GM12878 (cell line): Measurements from ENCODE around the gene APPL2. TPM values are rescaled to one million over a fixed set of nuclear protein-coding genes. Genes with fewer than 3 reads are reported as not detected.

Source experiments
- ATAC-seq: fragments of 200-7000 bp; cut with Tn5 transposase; 3 replicates; pipeline ENCODE4 v1.9.1; 2020; ENCODE audit warnings: mild to moderate bottlenecking, moderate library complexity
- BruUV-seq: library from RNA; stranded (reverse); fragments of 400-500 nt; replicated peaks from 2 replicates; lab custom pipeline; 2021; lab: Mats Ljungman, UMichigan
- CTCF ChIA-PET: fragments of 300-600 bp; sonication (Branson Sonifier 250); formaldehyde crosslinking; extraction: SDS; loops from one replicate; lab custom pipeline; 2021; ENCODE audit warnings: inconsistent platforms; lab: Yijun Ruan, JAX
- POLR2A ChIA-PET: fragments of 350-600 bp; formaldehyde crosslinking; extraction: SDS; loops from one replicate; lab custom pipeline; 2021; ENCODE audit warnings: inconsistent platforms; lab: Charles Lee
- RAD21 ChIA-PET: fragments of 300-600 bp; sonication (Branson Sonifier 250); formaldehyde crosslinking; loops from one replicate; lab custom pipeline; 2023; ENCODE audit warnings: antibody characterized with exemption; ENCODE audit not compliant: unreplicated experiment; lab: Charles Lee
- SMC1A ChIA-PET: fragments of 300-600 bp; sonication (Branson Sonifier 250); formaldehyde crosslinking; loops from one replicate; lab custom pipeline; 2023; ENCODE audit not compliant: unreplicated experiment, uncharacterized antibody; lab: Charles Lee
- DNase-seq: peaks from one replicate; pipeline ENCODE4 v3.0.0-alpha.2; 2011; ENCODE audit warnings: low read depth, low spot score
- FAIRE-seq: peaks from 3 replicates; lab custom pipeline; 2011; peaks lifted over from hg19 to GRCh38; lab: Jason Lieb, UNC
- H2AFZ ChIP-seq: 2 replicates; pipeline ENCODE4 v1.6.0; 2011; ENCODE audit warnings: low read depth, low read length, control low read depth; ENCODE audit not compliant: control insufficient read depth
- H3K27ac ChIP-seq: 2 replicates; pipeline ENCODE4 v1.5.1; 2011; ENCODE audit warnings: control low read depth; ENCODE audit not compliant: control insufficient read depth, insufficient read depth
- H3K27me3 ChIP-seq, 2 experiments: replicated peaks in 1 of 2; 2 replicates each; pipeline versions ENCODE4 v1.6.0 to v1.6.1; 2011; ENCODE audit warnings: low read length in 1 of 2; ENCODE audit not compliant: control insufficient read depth in 2 of 2, insufficient read depth in 2 of 2
- H3K36me3 ChIP-seq, 2 experiments: 2 replicates each; pipeline ENCODE4 v1.5.1; 2011; ENCODE audit warnings: low read length in 1 of 2; ENCODE audit not compliant: control insufficient read depth in 2 of 2, insufficient read depth in 2 of 2
- H3K4me1 ChIP-seq: 2 replicates; pipeline ENCODE4 v1.6.1; 2011; ENCODE audit warnings: mild to moderate bottlenecking, low read length, moderate library complexity, mixed read lengths; ENCODE audit not compliant: control insufficient read depth, insufficient read depth
- H3K4me2 ChIP-seq: 2 replicates; pipeline ENCODE4 v1.6.0; 2011; ENCODE audit warnings: control low read depth; ENCODE audit not compliant: control insufficient read depth, insufficient read depth
- H3K4me3 ChIP-seq: fragments of 200-600 bp; sonication (generic); 2 replicates; pipeline ENCODE4 v1.5.1; 2016
- H3K79me2 ChIP-seq: 2 replicates; pipeline ENCODE4 v1.6.0; 2011; ENCODE audit warnings: low read length; ENCODE audit not compliant: control insufficient read depth, insufficient read depth
- H3K9ac ChIP-seq: 2 replicates; pipeline ENCODE4 v1.8.0; 2011; ENCODE audit warnings: low read length, control low read depth, mixed read lengths; ENCODE audit not compliant: control insufficient read depth, insufficient read depth
- H3K9me3 ChIP-seq: replicated peaks from 3 replicates; pipeline ENCODE4 v1.5.1; 2011; ENCODE audit warnings: mild to moderate bottlenecking, low read length; ENCODE audit not compliant: control insufficient read depth, insufficient read depth
- H4K20me1 ChIP-seq: 2 replicates; pipeline ENCODE4 v1.6.0; 2011; ENCODE audit not compliant: control insufficient read depth, insufficient read depth
- ETV6 ChIP-seq, 2 experiments: fragments of 450-650 bp in 1 of 2; IDR thresholded peaks in 1 of 2; conservative IDR thresholded peaks in 1 of 2; 2 replicates each; pipeline ENCODE4 v1.6.1; 2014; ENCODE audit warnings: antibody characterized with exemption in 1 of 2, borderline replicate concordance in 1 of 2, low read depth in 1 of 2, mild to moderate bottlenecking in 1 of 2, moderate library complexity in 1 of 2
- MEF2A ChIP-seq: IDR thresholded peaks from 2 replicates; pipeline ENCODE4 v1.6.1; 2011; ENCODE audit warnings: low read depth, mild to moderate bottlenecking, low read length, moderate library complexity; ENCODE audit not compliant: insufficient read depth
- MTA2 ChIP-seq: fragments of 450-650 bp; IDR thresholded peaks from 2 replicates; pipeline ENCODE4 v1.6.1; 2016; ENCODE audit warnings: low read depth, mild to moderate bottlenecking, moderate library complexity
- NFYA ChIP-seq: IDR thresholded peaks from 2 replicates; pipeline ENCODE4 v1.6.1; 2011; ENCODE audit warnings: low read depth, mild to moderate bottlenecking, low read length, improper control_type of control experiment, borderline replicate concordance
- POU2F2 ChIP-seq: IDR thresholded peaks from 3 replicates; pipeline ENCODE4 v1.6.1; 2011; ENCODE audit warnings: low read depth, mild to moderate bottlenecking, low read length, borderline replicate concordance
- TCF7 ChIP-seq: IDR thresholded peaks from 2 replicates; pipeline ENCODE4 v1.6.1; 2014; ENCODE audit warnings: antibody characterized with exemption, borderline replicate concordance
- WRNIP1 ChIP-seq: IDR thresholded peaks from 2 replicates; pipeline ENCODE4 v1.6.1; 2011; ENCODE audit warnings: low read depth, low read length, improper control_type of control experiment, borderline replicate concordance
- YBX1 ChIP-seq: fragments of 450-650 bp; IDR thresholded peaks from 2 replicates; pipeline ENCODE4 v1.6.1; 2016; ENCODE audit warnings: antibody characterized with exemption
- ZNF622 ChIP-seq: fragments of 450-650 bp; IDR thresholded peaks from 2 replicates; pipeline ENCODE4 v1.6.1; 2017; ENCODE audit warnings: mild to moderate bottlenecking, inconsistent platforms
- WGBS: methylation state at CpG from one replicate; pipeline ENCODE4 v1.1.6; 2016; ENCODE audit warnings: low lambda C conversion rate; ENCODE audit not compliant: insufficient replicate concordance, insufficient coverage; ENCODE audit errors: missing lambda C conversion rate; 5-methylcytosine and 5-hydroxymethylcytosine counted together
- in situ Hi-C: fragments of 300-500 bp; cut with MboI; formaldehyde crosslinking; loops from 9 replicates; pipeline ENCODE4 v1.14.3; 2018; ENCODE audit warnings: mixed read lengths
- intact Hi-C: fragments of 100-400 bp; cut with micrococcal nuclease; formaldehyde crosslinking; loops from one replicate; pipeline ENCODE4 v1.14.2; 2022; ENCODE audit not compliant: unreplicated experiment
- polyA plus RNA-seq, 11 experiments: library from polyadenylated mRNA; depleted of rRNA in 4 of 11; unstranded in 6 of 11; stranded (reverse) in 5 of 11; fragments of >200 nt; fragmentation: Nextera tagmentation in 4 of 11; fragmentation: Illumina TruSeq in 1 of 11; extraction: Ambion mirVana in 4 of 11; extraction: Trizol in 1 of 11; gene quantifications; 1 replicate in 1 of 11; 2 replicates in 10 of 11; pipeline versions ENCODE4 v1.2.1 to v1.2.3, GENCODE V29; 2011 to 2016; ENCODE audit warnings: inconsistent platforms in 2 of 11, missing spikeins in 2 of 11, low read depth in 1 of 11
- total RNA-seq, 4 experiments: library from RNA; depleted of rRNA in 3 of 4; stranded (reverse); fragments of >200 nt in 3 of 4; fragmentation: Illumina TruSeq in 1 of 4; extraction: Trizol in 1 of 4; gene quantifications; 2 replicates each; pipeline versions ENCODE4 v1.2.1 to v1.2.3, GENCODE V29; 2013 to 2021
- TF ChIP-seq, protein P1 (sequence below): fragments of 450-650 bp; IDR thresholded peaks from 2 replicates; pipeline ENCODE4 v1.6.1; 2016; ENCODE audit warnings: mild to moderate bottlenecking

Gene APPL2
- total and polyA plus RNA-seq, 10 of the 15 experiments (the other 5 are each of a cell fraction or from before 2014, with no cell fraction given) = 1.9 to 14.2 (median 7.5) TPM

DNA sequence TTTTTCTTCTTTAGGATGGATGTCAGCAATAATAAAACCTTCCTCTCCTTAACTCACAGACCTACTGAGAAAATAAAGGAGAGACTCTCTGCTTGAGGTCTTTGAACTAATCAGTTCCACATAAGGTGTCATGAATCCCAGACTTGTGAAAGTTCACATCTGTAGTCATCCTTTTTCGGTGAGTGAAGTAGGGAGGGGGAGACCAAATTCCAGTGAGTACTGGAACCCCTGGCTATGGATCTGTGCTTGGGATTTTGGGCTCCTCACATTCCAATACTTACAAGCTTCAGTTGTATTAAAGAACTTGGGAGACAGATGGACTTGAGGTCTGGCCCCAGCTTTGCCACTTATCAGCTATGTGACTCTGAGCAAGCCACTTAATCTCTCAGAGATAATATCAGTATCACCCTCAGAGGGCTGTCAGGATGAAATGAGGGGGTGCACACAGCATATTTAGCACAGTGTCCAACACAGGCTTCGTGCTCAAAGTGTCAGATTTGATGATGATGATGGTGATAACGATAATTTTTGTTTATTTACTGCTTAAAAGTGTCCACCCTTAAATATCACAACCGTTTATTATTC, 34.8 kb upstream of the APPL2 start:
- Histone ChIP-seq H3K27me3 (no peaks in the 10 kb centered on the region), H3K4me3 (no peak overlapping the region), H3K9me3 (no peaks in the 10 kb centered on the region), H3K9ac (no peak overlapping the region), H3K36me3 (no peaks in the 10 kb centered on the region), H3K4me2 (no peak overlapping the region), H3K4me1 (no peaks in the 10 kb centered on the region), H3K79me2 (no peaks in the 10 kb centered on the region), H4K20me1 (no peaks in the 10 kb centered on the region), H3K27ac (no peak overlapping the region), H2AFZ (no peak overlapping the region)
- ChIA-PET SMC1A (no interaction called here), CTCF (no interaction called here), RAD21 (no interaction called here), POLR2A (no interaction called here)
- 33% methylated on average over 4 of the region's 4 CpGs for WGBS
- intact Hi-C loops (no loop called here), in situ Hi-C loops (no loop called here)
- DNase-seq = no peak
- TF ChIP-seq POU2F2 (no peak), YBX1 (no peak), ZNF622 (no peak), WRNIP1 (no peak), NFYA (no peak), ETV6 (conservative IDR thresholded peaks at IDR 0.05 in 1 of 2, IDR thresholded peaks at IDR 0.05 in 1 of 2; ENCODE audit: borderline replicate concordance in 1 of 2, low read depth in 1 of 2) (no peak), MTA2 (no peak), TCF7 (no peak), MEF2A (no peak)
- TF ChIP-seq, protein P1, sequence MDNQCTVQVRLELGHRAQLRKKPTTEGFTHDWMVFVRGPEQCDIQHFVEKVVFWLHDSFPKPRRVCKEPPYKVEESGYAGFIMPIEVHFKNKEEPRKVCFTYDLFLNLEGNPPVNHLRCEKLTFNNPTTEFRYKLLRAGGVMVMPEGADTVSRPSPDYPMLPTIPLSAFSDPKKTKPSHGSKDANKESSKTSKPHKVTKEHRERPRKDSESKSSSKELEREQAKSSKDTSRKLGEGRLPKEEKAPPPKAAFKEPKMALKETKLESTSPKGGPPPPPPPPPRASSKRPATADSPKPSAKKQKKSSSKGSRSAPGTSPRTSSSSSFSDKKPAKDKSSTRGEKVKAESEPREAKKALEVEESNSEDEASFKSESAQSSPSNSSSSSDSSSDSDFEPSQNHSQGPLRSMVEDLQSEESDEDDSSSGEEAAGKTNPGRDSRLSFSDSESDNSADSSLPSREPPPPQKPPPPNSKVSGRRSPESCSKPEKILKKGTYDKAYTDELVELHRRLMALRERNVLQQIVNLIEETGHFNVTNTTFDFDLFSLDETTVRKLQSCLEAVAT = no peak
- BruUV-seq = no TSS peak
- no peak for ATAC-seq
- FAIRE-seq = no peak
